GM18951 (cell line): ENCODE measurements around the gene PJA2.
"Not testable (repeated sequence)": the region's sequence is repeated elsewhere in the genome, so short reads cannot be mapped to it uniquely, and the experiment has no call there.

Experiments used
- POLR2A ChIP-seq: IDR thresholded peaks from 4 replicates; pipeline ENCODE4 v1.6.1; 2011; ENCODE audit warnings: mild to moderate bottlenecking; ENCODE audit not compliant: insufficient read length, insufficient read depth; ENCODE audit errors: extremely low read depth
- in situ Hi-C: fragments of 300-500 bp; cut with MboI; formaldehyde crosslinking; loops from one replicate; pipeline ENCODE4 v1.12.0; 2022; ENCODE audit warnings: low sequenced_read_pairs, mixed read lengths, inconsistent platforms; ENCODE audit not compliant: unreplicated experiment

Gene PJA2

GRCh38 chr5:109416882-109417281 lies 7.1 kb upstream of the PJA2 start:
- no peak for TF ChIP-seq POLR2A
- in situ Hi-C loops, result no loop called here

DNA sequence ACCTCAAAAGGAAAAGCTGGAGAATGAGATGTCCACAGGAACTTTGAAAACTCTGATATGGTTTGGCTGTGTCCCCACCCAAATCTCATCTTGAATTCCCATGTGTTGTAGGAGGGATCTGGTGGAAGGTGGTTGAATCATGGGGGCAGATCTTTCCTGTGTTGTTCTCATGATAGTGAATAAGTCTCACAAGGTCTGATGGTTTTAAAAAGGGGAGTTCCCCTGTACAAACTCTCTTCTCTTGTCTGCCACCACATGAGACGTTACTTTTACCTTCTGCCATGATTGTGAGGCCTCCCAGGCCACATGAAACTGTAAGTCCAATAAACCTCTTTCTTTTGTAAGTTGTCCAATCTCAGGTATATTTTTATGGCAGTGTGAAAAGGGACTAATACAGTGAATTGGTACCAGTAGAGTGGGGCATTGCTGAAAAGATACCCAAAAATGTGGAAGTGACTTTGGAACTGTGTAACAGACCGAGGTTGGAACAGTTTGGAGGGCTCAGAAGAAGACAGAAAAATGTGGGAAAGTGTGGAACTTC lies 4.2 kb upstream of the PJA2 start:
- in situ Hi-C loops, result not testable (repeated sequence)

- TF ChIP-seq POLR2A, result no peak
- in situ Hi-C loops, result no loop called here
These were observed 3.7 kb upstream of the PJA2 start for GRCh38 chr5:109413458-109413857.

- no peak for TF ChIP-seq POLR2A
- in situ Hi-C loops, result no loop called here
These were observed 3.2 kb upstream of the PJA2 start for GRCh38 chr5:109412981-109413402.

GRCh38 chr5:109411627-109412026 lies 1.9 kb upstream of the PJA2 start:
- in situ Hi-C loops, result no loop called here
- no peak for TF ChIP-seq POLR2A

DNA sequence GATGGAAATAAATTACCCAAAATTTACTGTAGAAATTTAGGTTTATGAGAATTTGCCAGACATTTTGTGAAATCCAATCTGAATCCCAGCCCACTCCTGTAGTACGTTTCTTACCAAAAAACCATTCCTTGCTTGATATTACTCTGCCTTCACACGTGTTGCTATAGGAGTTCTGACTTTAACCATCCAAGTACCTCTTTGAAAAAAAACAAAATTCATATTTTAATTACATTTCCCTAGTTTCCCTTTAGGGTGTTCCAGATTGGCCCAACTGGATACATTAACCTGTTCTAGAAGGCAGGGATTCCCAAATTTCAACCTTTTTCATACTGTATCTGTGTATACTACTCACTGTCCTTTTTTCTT lies 1.4 kb upstream of the PJA2 start:
- in situ Hi-C loops, result no loop called here
- no peak for TF ChIP-seq POLR2A

- in situ Hi-C loops, result no loop called here
- peak; percentile 55 for TF ChIP-seq POLR2A
These were observed 795 bp upstream of the PJA2 start for GRCh38 chr5:109410389-109411148.

- in situ Hi-C loops, result no loop called here
- peak; percentile 38 for TF ChIP-seq POLR2A
These were observed 557 bp downstream of the PJA2 start for GRCh38 chr5:109408991-109409843.

DNA sequence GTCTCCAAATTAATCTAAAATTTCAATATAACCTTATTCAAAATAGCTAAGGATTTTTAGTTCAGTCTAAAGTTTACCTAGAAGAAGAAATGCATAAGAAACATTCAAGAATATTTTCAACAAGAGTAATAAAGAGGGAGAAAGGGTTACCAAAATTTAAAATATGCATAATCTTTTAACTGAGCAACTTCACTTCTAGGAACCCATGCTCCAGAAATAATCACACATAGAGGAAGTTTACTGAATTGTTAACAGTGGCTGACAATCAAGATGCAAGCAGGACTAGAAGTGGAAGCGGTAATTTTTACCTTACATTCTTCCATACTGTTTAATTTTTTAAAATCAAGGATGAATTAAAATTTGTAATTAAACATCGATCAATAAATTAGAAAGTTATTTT lies 1.9 kb downstream of the PJA2 start:
- TF ChIP-seq POLR2A, result no peak
- in situ Hi-C loops, result no loop called here

DNA sequence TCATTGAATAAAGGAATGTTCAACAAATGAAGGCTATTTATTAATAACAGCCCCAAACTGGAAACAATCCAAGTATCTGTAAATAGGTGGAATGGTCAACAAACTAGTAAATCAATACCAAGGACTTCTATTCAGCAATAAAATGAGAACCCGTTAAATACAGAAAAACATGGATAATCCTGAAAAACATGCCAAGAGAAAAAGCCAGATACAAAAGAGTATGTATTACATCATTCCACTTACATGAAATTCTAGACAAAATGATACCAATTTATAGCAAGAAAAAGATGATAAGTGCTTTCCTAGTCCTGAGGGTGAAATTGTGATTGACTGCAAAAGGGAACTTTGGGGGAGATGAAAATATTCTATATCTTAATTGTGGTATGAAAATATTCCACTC lies 3.1 kb downstream of the PJA2 start:
- in situ Hi-C loops, result no loop called here
- TF ChIP-seq POLR2A, result no peak

DNA sequence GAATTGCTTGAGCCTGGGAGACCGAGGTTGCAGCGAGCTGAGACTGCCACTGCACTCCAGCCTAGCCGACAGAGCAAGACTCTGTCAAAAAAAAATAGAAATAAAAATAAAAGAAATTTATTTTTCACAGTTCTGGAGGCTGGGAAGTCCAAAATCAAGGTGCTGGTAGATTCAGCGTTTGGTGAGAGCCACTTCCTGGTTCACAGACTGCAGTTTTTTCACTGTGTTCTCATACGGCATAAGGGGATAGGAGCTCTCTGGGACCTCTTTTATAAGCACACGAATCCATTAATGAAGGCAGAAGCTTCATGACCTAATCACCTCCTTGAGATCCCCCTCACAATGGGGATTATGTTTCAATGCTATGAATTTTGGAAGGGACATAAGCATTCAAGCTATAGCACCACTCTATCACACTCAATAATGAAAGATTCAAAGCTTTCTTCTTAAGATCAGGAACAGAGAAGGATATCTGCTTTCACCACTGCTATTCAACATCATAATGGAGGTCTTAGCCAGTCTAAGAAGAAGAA lies 5.3 kb downstream of the PJA2 start:
- in situ Hi-C loops, result no loop called here
- no peak for TF ChIP-seq POLR2A

DNA sequence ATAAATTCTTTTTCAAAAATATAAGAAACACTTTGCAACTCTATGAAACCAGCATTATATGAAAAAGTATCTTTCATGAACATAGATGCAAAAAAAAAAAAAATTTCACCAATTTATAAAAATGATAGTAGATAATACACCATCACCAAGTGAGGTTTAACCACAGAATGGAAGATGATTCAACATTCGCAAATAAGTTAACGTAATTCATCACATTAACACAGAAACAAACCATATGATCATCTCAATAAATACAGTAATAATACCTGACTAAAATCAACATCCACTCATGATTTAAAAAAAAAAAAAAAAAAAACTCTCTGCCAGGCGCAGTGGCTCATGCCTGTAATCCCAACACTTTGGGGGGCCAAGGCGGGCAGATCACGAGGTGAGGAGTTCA lies 6.3 kb downstream of the PJA2 start:
- TF ChIP-seq POLR2A, result no peak
- in situ Hi-C loops, result no loop called here

DNA sequence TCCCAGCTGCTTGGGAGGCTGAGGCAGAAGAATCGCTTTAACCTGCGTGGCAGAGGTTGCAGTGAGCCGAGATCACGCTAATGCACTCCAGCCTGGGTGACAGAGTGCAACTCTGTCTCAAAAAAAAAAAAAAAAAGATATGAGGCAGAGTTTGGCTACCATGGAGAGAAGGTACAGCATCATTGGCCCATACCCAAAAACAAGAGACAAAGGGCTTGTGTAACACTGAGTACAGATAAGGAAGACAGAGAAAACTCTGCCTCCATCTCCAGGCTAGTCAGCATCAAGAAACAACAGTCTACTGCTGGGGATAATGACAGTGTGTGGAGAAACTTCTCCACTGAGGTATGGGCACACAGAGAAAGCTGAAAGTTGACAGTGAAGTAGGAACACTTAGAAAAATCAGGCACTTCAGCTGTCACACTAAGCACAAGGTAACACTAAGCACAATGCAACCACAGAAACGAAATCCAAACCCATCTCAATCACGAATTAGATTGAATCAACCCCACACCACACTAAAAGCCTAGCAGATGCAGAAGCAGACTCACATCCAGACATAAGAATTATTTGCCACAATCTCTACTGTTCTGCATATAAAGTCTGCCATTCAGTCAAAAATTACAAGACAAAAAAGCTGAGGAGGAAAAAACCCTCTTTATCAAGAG lies 10.5 kb downstream of the PJA2 start:
- in situ Hi-C loops, result no loop called here

More for the DNA sequence above, 10.5 kb downstream of the PJA2 start:
- no peak for TF ChIP-seq POLR2A
